ENCODE data around the gene USP7.
A peak's percentile ranks its signal among the peaks of the same experiment; 100 is the strongest.

The USP7 gene

DNA sequence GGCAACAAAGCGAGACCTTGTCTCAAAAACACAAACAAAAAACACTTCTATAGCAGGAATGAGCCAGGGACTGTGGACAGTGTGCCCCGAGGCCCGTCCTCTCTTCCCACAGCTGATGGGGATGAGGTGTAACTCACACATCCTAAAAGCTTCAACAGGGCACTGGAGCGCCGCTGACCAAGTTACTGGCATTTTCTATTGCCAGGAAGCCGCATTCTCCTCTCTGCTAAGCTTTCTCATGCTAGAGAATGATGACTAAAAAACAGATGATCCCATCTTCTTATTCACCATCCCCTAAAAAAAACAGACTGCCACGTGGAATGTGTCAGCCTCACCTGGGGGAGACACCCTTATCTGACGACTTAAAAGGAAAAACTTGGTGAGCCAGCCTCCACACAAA lies 111.2 kb downstream of the USP7 start:
- H3K27me3 ChIP-seq (replicated peaks in 2 of 5; ENCODE audit: control insufficient read depth in 4 of 5, insufficient read depth in 5 of 5, low read length in 4 of 5): no peaks in the 10 kb centered on the region
- H3K36me3 ChIP-seq (ENCODE audit: control insufficient read depth in 4 of 4, insufficient read depth in 4 of 4, low read length in 3 of 4): peaks cover 9 to 77% (median 47%) of the 10 kb centered on the region in 4 experiments
- 88% methylated on average over 2 of the region's 8 CpGs for WGBS (ENCODE audit: insufficient coverage)
- ChIA-PET POLR2A (interaction anchor here (1.2 kb wide), 1 partner anchor 16 kb away, joined by 6 read pairs; the partner anchor contains the start of gene CARHSP1), CTCF (interaction anchor here (1.2 to 1.3 kb wide), 2 partner anchors 9 to 29 kb away, joined by 3 to 4 read pairs; partner anchors contain the start of gene LITAFD)
- peaks cover 7 to 30% (median 28%) of the 10 kb centered on the region in 4 experiments for H3K4me1 ChIP-seq (ENCODE audit: control extremely low read depth in 1 of 4, control insufficient read depth in 4 of 4, insufficient read depth in 4 of 4, low read length in 3 of 4)
- no peak for DNase-seq
- no peak overlapping the region for H3K4me3 ChIP-seq (ENCODE audit: control insufficient read depth in 1 of 7, extremely low read depth in 1 of 7, insufficient read depth in 4 of 7, low read depth in 2 of 7, low read length in 6 of 7)
- no peak overlapping the region for H3K27ac ChIP-seq (ENCODE audit: insufficient read depth in 1 of 2, low read depth in 1 of 2, low read length in 2 of 2, poor library complexity in 1 of 2, severe bottlenecking in 2 of 2)
- no peaks in the 10 kb centered on the region for H3K9me3 ChIP-seq (ENCODE audit: control extremely low read depth in 1 of 5, control insufficient read depth in 4 of 5, insufficient read depth in 2 of 5, low read depth in 1 of 5, low read length in 4 of 5)

DNA sequence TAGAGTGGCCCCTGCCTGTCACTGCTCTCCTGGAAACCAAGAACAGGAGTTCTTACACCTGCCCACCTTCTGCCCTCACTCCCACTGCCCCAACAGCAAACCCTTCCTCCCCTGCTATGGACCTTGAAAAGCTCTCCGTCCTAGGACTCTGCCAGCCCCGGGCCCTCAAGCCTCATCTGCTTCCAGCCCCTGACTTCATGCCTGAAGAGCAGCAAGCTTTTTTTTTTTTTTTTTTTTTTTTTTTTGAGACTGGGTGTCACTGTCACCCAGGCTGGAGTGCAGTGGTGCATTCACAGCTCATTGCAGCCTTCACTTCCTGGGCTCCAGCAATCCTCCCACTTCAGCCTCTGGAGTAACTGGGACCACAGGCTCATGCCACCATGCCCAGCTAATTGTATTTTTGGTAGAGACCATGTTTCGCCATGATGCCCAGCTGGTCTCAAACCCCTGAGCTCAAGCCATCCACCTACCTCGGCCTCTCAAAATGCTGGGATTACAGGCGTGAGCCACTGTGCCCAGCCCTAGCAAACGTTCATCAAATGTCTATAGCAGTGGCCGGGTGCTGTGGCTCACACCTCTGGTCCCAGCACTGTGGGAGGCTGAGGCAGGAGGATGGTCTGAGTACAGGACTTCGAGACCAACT lies 111.8 kb downstream of the USP7 start:
- H3K9me3 ChIP-seq (ENCODE audit: control extremely low read depth in 1 of 5, control insufficient read depth in 4 of 5, insufficient read depth in 2 of 5, low read depth in 1 of 5, low read length in 4 of 5): no peaks in the 10 kb centered on the region
- ChIA-PET CTCF (interaction anchor here (0.6 to 1.2 kb wide), 2 partner anchors 9 to 31 kb away, joined by 3 to 4 read pairs; no protein-coding TSS in a partner anchor), POLR2A (interaction anchor here (1.2 kb wide), 1 partner anchor 17 kb away, joined by 6 read pairs; the partner anchor contains the start of gene CARHSP1)
- H3K27ac ChIP-seq (ENCODE audit: insufficient read depth in 1 of 2, low read depth in 1 of 2, low read length in 2 of 2, poor library complexity in 1 of 2, severe bottlenecking in 2 of 2): no peak overlapping the region
- peaks cover 7 to 28% (median 27%) of the 10 kb centered on the region in 4 experiments for H3K4me1 ChIP-seq (ENCODE audit: control extremely low read depth in 1 of 4, control insufficient read depth in 4 of 4, insufficient read depth in 4 of 4, low read length in 3 of 4)
- H3K27me3 ChIP-seq (replicated peaks in 2 of 5; ENCODE audit: control insufficient read depth in 4 of 5, insufficient read depth in 5 of 5, low read length in 4 of 5): no peaks in the 10 kb centered on the region
- peaks cover 8 to 81% (median 48%) of the 10 kb centered on the region in 4 experiments for H3K36me3 ChIP-seq (ENCODE audit: control insufficient read depth in 4 of 4, insufficient read depth in 4 of 4, low read length in 3 of 4)
- no peak overlapping the region for H3K4me3 ChIP-seq (ENCODE audit: control insufficient read depth in 1 of 7, extremely low read depth in 1 of 7, insufficient read depth in 4 of 7, low read depth in 2 of 7, low read length in 6 of 7)
- 100% methylated on average over 5 of the region's 8 CpGs for WGBS (ENCODE audit: insufficient coverage)
- DNase-seq: no peak

DNA sequence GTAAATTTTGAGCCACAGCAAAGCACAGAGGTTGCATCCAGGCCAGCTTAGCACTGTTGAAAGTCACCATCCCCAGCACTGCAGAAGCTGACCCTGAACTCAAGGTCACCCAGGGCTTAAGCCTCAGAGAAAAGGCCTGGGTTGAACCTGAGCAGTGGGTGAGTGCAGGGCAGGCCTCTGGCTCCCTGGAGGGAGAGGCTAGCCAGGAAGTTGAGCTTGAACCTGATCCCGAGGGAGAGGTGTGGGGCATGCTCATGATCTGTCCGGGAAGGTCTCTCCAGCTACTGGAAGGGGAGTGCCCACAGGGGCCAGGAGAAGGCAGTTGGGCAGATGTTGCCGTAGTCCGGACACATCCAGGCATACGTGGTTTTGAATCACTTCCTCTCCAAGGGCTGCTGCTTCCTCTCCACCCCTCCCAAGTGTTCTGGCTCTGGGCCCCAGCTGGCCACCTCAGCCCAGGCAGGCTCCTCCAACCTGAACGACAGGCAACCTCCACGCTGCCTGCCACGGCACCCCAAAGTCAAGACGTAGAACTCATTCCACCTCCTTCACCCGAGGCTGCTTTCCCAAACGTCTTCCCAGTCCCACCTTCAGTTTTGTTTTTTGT lies 113.3 kb downstream of the USP7 start:
- POLR2A ChIA-PET: interaction anchor here (0.6 kb wide), 1 partner anchor 30 kb away, joined by 3 read pairs; no protein-coding TSS in a partner anchor
- WGBS (ENCODE audit: insufficient coverage): 0% methylated on average over 5 of the region's 11 CpGs
- peaks cover 5 to 79% (median 42%) of the 10 kb centered on the region in 4 experiments for H3K36me3 ChIP-seq (ENCODE audit: control insufficient read depth in 4 of 4, insufficient read depth in 4 of 4, low read length in 3 of 4)
- H3K27me3 ChIP-seq (replicated peaks in 2 of 5; ENCODE audit: control insufficient read depth in 4 of 5, insufficient read depth in 5 of 5, low read length in 4 of 5): no peaks in the 10 kb centered on the region
- CTCF ChIA-PET: interaction anchor here (0.7 to 1.5 kb wide), 5 partner anchors 19 to 30 kb away, joined by 3 to 6 read pairs (median 3); no protein-coding TSS in a partner anchor
- DNase-seq: peak; percentile 47 to 87 (median 81)
- H3K27ac ChIP-seq (ENCODE audit: insufficient read depth in 1 of 2, low read depth in 1 of 2, low read length in 2 of 2, poor library complexity in 1 of 2, severe bottlenecking in 2 of 2): no peak overlapping the region
- no peaks in the 10 kb centered on the region for H3K9me3 ChIP-seq (ENCODE audit: control extremely low read depth in 1 of 5, control insufficient read depth in 4 of 5, insufficient read depth in 2 of 5, low read depth in 1 of 5, low read length in 4 of 5)
- peak overlapping the region in 3 of 7 experiments; percentile 28 to 46 (median 39) for H3K4me3 ChIP-seq (ENCODE audit: control insufficient read depth in 1 of 7, extremely low read depth in 1 of 7, insufficient read depth in 4 of 7, low read depth in 2 of 7, low read length in 6 of 7)
- H3K4me1 ChIP-seq (ENCODE audit: control extremely low read depth in 1 of 4, control insufficient read depth in 4 of 4, insufficient read depth in 4 of 4, low read length in 3 of 4): peaks cover 7 to 23% (median 21%) of the 10 kb centered on the region in 4 experiments

DNA sequence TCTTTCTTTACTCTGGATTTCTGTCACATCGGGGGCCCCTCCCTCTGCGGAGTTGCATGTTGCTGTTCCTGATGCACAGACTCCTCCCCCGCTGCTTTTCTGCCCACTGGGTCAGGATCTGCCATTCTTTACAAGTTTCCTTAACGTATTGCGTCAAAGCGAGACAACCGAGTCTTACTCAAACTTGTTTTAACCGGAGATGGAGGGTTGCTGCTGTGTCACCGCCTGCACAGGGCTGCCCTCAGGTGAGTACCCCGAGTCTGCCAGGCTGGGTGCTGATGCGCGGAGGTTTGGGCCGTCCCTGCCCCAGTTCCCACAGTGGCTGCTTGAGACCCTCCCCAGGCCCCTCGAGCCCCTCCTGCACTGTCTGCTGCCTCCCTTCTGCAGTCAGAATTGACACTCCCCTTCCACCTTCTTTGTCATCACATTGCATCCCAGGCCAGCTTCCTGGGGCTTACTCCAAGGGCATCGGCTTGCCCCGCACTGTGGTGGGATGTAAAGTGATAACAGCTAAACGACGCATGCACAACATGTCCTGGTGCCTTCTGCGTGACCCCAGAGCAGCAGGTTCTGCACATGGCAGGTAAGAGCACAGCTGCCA lies 114.2 kb downstream of the USP7 start:
- H3K4me3 ChIP-seq (ENCODE audit: control insufficient read depth in 1 of 7, extremely low read depth in 1 of 7, insufficient read depth in 4 of 7, low read depth in 2 of 7, low read length in 6 of 7): peak overlapping the region in 1 of 7 experiments; percentile 5
- DNase-seq: no peak
- ChIA-PET POLR2A (no interaction called here), CTCF (interaction anchor here (0.7 to 1.5 kb wide), 4 partner anchors 20 to 31 kb away, joined by 3 to 6 read pairs (median 3); no protein-coding TSS in a partner anchor)
- H3K27me3 ChIP-seq (replicated peaks in 2 of 5; ENCODE audit: control insufficient read depth in 4 of 5, insufficient read depth in 5 of 5, low read length in 4 of 5): no peaks in the 10 kb centered on the region
- H3K9me3 ChIP-seq (ENCODE audit: control extremely low read depth in 1 of 5, control insufficient read depth in 4 of 5, insufficient read depth in 2 of 5, low read depth in 1 of 5, low read length in 4 of 5): no peaks in the 10 kb centered on the region
- WGBS (ENCODE audit: insufficient coverage): 91% methylated on average over 19 of the region's 19 CpGs
- H3K4me1 ChIP-seq (ENCODE audit: control extremely low read depth in 1 of 4, control insufficient read depth in 4 of 4, insufficient read depth in 4 of 4, low read length in 3 of 4): peaks cover 7 to 23% (median 21%) of the 10 kb centered on the region in 4 experiments
- no peak overlapping the region for H3K27ac ChIP-seq (ENCODE audit: insufficient read depth in 1 of 2, low read depth in 1 of 2, low read length in 2 of 2, poor library complexity in 1 of 2, severe bottlenecking in 2 of 2)
- H3K36me3 ChIP-seq (ENCODE audit: control insufficient read depth in 4 of 4, insufficient read depth in 4 of 4, low read length in 3 of 4): peaks cover 2 to 70% (median 35%) of the 10 kb centered on the region in 4 experiments

DNA sequence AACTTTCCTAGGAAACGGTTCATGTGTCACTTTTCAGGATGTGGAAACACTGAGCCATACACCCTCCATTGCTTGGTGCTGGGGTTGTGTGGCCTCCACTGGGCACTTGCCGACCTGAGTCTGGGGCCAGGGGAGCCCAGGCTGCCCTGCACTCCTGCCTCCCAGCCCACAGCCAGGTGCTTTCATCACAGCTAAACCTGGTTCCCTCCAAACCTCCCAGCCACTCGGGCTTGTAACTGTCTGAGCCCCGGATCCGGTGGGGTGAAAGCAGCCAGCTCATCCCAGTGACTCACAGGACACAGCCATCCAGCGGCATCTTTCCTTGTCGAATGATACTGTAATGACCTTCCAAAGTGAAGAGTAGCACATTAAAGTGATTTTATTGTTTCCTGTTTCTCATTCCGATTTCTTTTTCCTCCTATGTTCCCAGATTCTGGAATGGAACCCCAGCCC lies 114.7 kb downstream of the USP7 start:
- 94% methylated on average over 6 of the region's 8 CpGs for WGBS (ENCODE audit: insufficient coverage)
- Histone ChIP-seq H3K9me3 (ENCODE audit: control extremely low read depth in 1 of 5, control insufficient read depth in 4 of 5, insufficient read depth in 2 of 5, low read depth in 1 of 5, low read length in 4 of 5) (no peaks in the 10 kb centered on the region), H3K27me3 (replicated peaks in 2 of 5; ENCODE audit: control insufficient read depth in 4 of 5, insufficient read depth in 5 of 5, low read length in 4 of 5) (no peaks in the 10 kb centered on the region), H3K4me1 (ENCODE audit: control extremely low read depth in 1 of 4, control insufficient read depth in 4 of 4, insufficient read depth in 4 of 4, low read length in 3 of 4) (peaks cover 7 to 23% (median 21%) of the 10 kb centered on the region in 4 experiments), H3K27ac (ENCODE audit: insufficient read depth in 1 of 2, low read depth in 1 of 2, low read length in 2 of 2, poor library complexity in 1 of 2, severe bottlenecking in 2 of 2) (no peak overlapping the region), H3K36me3 (ENCODE audit: control insufficient read depth in 4 of 4, insufficient read depth in 4 of 4, low read length in 3 of 4) (peaks cover 2 to 66% (median 32%) of the 10 kb centered on the region in 4 experiments), H3K4me3 (ENCODE audit: control insufficient read depth in 1 of 7, extremely low read depth in 1 of 7, insufficient read depth in 4 of 7, low read depth in 2 of 7, low read length in 6 of 7) (no peak overlapping the region)
- no peak for DNase-seq
- ChIA-PET CTCF (interaction anchor here (0.6 kb wide), 1 partner anchor 31 kb away, joined by 3 read pairs; no protein-coding TSS in a partner anchor), POLR2A (interaction anchor here (0.9 kb wide), 1 partner anchor 51 kb away, joined by 3 read pairs; no protein-coding TSS in a partner anchor)

DNA sequence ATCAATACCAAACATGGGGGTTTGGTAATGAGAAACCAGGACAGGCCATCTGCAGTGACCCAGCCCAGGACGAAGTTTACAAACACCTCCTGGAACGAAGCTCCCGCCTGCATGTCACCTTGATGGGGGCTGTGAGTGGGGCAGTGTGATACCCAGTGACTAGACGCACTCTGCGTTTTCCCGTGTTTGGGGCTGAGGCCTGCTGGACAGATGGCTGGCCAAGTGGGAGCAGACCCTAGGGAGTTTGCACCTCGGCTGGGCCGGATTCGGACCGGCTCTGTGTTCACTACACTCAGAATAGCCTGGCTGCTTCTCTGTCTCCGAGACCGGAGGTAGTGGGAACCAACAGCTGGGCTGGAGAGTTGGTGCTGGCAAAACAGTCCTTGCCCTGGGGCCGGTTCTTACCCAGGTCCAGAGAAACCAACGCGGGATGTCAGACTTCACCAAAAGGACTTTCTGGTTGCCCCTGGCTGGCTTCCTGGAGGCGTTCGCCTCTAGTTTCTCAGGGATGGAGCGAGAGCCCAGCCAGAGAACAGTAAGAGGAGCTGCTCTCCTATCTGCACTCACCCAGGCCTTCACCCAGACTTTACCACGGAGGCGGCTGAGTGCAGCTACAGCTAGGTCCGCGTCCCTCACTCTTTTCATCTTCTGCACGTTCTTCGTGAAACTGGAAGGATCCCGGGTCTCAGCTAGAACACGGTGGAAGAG lies 115.3 kb downstream of the USP7 start:
- Histone ChIP-seq H3K36me3 (ENCODE audit: control insufficient read depth in 4 of 4, insufficient read depth in 4 of 4, low read length in 3 of 4) (peaks cover 2 to 63% (median 31%) of the 10 kb centered on the region in 4 experiments), H3K4me3 (ENCODE audit: control insufficient read depth in 1 of 7, extremely low read depth in 1 of 7, insufficient read depth in 4 of 7, low read depth in 2 of 7, low read length in 6 of 7) (no peak overlapping the region), H3K9me3 (ENCODE audit: control extremely low read depth in 1 of 5, control insufficient read depth in 4 of 5, insufficient read depth in 2 of 5, low read depth in 1 of 5, low read length in 4 of 5) (no peaks in the 10 kb centered on the region), H3K27ac (ENCODE audit: insufficient read depth in 1 of 2, low read depth in 1 of 2, low read length in 2 of 2, poor library complexity in 1 of 2, severe bottlenecking in 2 of 2) (no peak overlapping the region), H3K27me3 (replicated peaks in 2 of 5; ENCODE audit: control insufficient read depth in 4 of 5, insufficient read depth in 5 of 5, low read length in 4 of 5) (no peaks in the 10 kb centered on the region), H3K4me1 (ENCODE audit: control extremely low read depth in 1 of 4, control insufficient read depth in 4 of 4, insufficient read depth in 4 of 4, low read length in 3 of 4) (peaks cover 7 to 23% (median 21%) of the 10 kb centered on the region in 4 experiments)
- CTCF ChIA-PET: interaction anchor here (0.6 kb wide), 1 partner anchor 31 kb away, joined by 3 read pairs; no protein-coding TSS in a partner anchor
- no peak for DNase-seq
- POLR2A ChIA-PET: interaction anchor here (0.9 kb wide), 1 partner anchor 51 kb away, joined by 3 read pairs; no protein-coding TSS in a partner anchor
- WGBS (ENCODE audit: insufficient coverage): 98% methylated on average over 25 of the region's 26 CpGs
